Measurements from ENCODE around the gene C1orf105.
"Not testable (repeated sequence)": the region's sequence is repeated elsewhere in the genome, so short reads cannot be mapped to it uniquely, and the experiment has no call there.

Gene C1orf105

GRCh38 chr1:172420385-172420784, at the start of gene C1orf105:
Gene C1orf105, plus strand, starts transcription at chr1:172420685. Its CDS starts 201 bp downstream, at chr1:172420886.
- DNase-seq: no peak

GRCh38 chr1:172371646-172372045, 48.8 kb upstream of the C1orf105 start:
- not testable (repeated sequence) for DNase-seq

GRCh38 chr1:172373864-172374263, 46.6 kb upstream of the C1orf105 start:
- DNase-seq: no peak

GRCh38 chr1:172375211-172375631, 45.3 kb upstream of the C1orf105 start:
- no peak for DNase-seq

- DNase-seq: no peak
These were observed 44.1 kb upstream of the C1orf105 start for GRCh38 chr1:172376431-172376830.

GRCh38 chr1:172377565-172377964, 42.9 kb upstream of the C1orf105 start:
- DNase-seq: no peak

GRCh38 chr1:172378109-172378760, 42.2 kb upstream of the C1orf105 start:
- no peak for DNase-seq

GRCh38 chr1:172380441-172381244, 39.8 kb upstream of the C1orf105 start:
- DNase-seq: no peak

- no peak for DNase-seq
These were observed 38.5 kb upstream of the C1orf105 start for GRCh38 chr1:172381946-172382345.

GRCh38 chr1:172382406-172382805, 38.1 kb upstream of the C1orf105 start:
- no peak for DNase-seq

GRCh38 chr1:172382990-172383389, 37.5 kb upstream of the C1orf105 start:
- DNase-seq: no peak

GRCh38 chr1:172383536-172383935, 36.9 kb upstream of the C1orf105 start:
- DNase-seq: no peak

- no peak for DNase-seq
These were observed 35.8 kb upstream of the C1orf105 start for GRCh38 chr1:172384656-172385055.

- no peak for DNase-seq
These were observed 34.4 kb upstream of the C1orf105 start for GRCh38 chr1:172386046-172386445.

- DNase-seq: no peak
These were observed 32.0 kb upstream of the C1orf105 start for GRCh38 chr1:172388490-172388889.

- DNase-seq: no peak
These were observed 30.2 kb upstream of the C1orf105 start for GRCh38 chr1:172390301-172390682.

GRCh38 chr1:172390683-172391551, 29.6 kb upstream of the C1orf105 start:
- no peak for DNase-seq

GRCh38 chr1:172391976-172392375, 28.5 kb upstream of the C1orf105 start:
- no peak for DNase-seq

- DNase-seq: no peak
These were observed 27.1 kb upstream of the C1orf105 start for GRCh38 chr1:172393354-172393753.

GRCh38 chr1:172394141-172394751, 26.2 kb upstream of the C1orf105 start:
- peak; percentile 61 for DNase-seq

- DNase-seq: no peak
These were observed 25.7 kb upstream of the C1orf105 start for GRCh38 chr1:172394811-172395210.

- no peak for DNase-seq
These were observed 24.9 kb upstream of the C1orf105 start for GRCh38 chr1:172395576-172395975.

GRCh38 chr1:172397221-172397620, 23.3 kb upstream of the C1orf105 start:
- DNase-seq: no peak
